Measurements from ENCODE around the gene C12orf75.
"Not testable (repeated sequence)": the region's sequence is repeated elsewhere in the genome, so short reads cannot be mapped to it uniquely, and the experiment has no call there.

The C12orf75 gene

GRCh38 chr12:105294886-105295479 is 35.5 kb upstream of the C12orf75 start:
- H3K27ac ChIP-seq (ENCODE audit: low read length), result no peak overlapping the region
- peaks cover 20% of the 10 kb centered on the region for H3K4me1 ChIP-seq (ENCODE audit: control insufficient read depth, low read depth, low read length)
- H3K27me3 ChIP-seq (ENCODE audit: control insufficient read depth, insufficient read depth, low read length), result no peaks in the 10 kb centered on the region
- peaks cover 3% of the 10 kb centered on the region for H3K9me3 ChIP-seq (ENCODE audit: control insufficient read depth, low read depth, low read length)
- no peak overlapping the region for H3K9ac ChIP-seq (ENCODE audit: low read length)
- H3K4me3 ChIP-seq (ENCODE audit: low read length), result no peak overlapping the region
- H3K36me3 ChIP-seq (ENCODE audit: control insufficient read depth, low read depth, low read length), result no peaks in the 10 kb centered on the region

GRCh38 chr12:105296116-105297089 is 34.1 kb upstream of the C12orf75 start:
- H3K4me3 ChIP-seq (ENCODE audit: low read length), result no peak overlapping the region
- peaks cover 3% of the 10 kb centered on the region for H3K9me3 ChIP-seq (ENCODE audit: control insufficient read depth, low read depth, low read length)
- no peaks in the 10 kb centered on the region for H3K36me3 ChIP-seq (ENCODE audit: control insufficient read depth, low read depth, low read length)
- no peak overlapping the region for H3K9ac ChIP-seq (ENCODE audit: low read length)
- H3K27me3 ChIP-seq (ENCODE audit: control insufficient read depth, insufficient read depth, low read length), result no peaks in the 10 kb centered on the region
- peaks cover 20% of the 10 kb centered on the region for H3K4me1 ChIP-seq (ENCODE audit: control insufficient read depth, low read depth, low read length)
- H3K27ac ChIP-seq (ENCODE audit: low read length), result no peak overlapping the region

DNA sequence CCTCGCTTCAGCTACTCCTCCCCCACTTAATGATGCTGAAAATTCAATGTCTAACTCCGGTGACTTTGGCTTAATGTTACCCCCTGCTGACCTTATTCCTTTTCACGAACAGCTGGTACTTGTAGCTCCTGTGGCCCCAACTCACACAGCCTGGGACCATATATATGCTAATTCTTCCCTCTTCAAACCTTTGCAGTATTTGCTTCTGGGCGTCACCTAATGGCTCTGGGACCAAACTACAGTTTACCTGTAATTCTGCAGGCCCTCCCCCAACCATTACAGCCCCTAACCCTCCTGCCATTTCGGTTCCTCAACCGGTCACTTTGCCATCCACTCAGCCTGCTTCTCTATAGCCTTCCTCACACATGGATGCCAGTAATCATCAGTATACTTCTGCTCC is 29.6 kb upstream of the C12orf75 start:
- H3K27ac ChIP-seq (ENCODE audit: low read length), result no peak overlapping the region
- no peaks in the 10 kb centered on the region for H3K27me3 ChIP-seq (ENCODE audit: control insufficient read depth, insufficient read depth, low read length)
- no peak overlapping the region for H3K9ac ChIP-seq (ENCODE audit: low read length)
- peaks cover 3% of the 10 kb centered on the region for H3K9me3 ChIP-seq (ENCODE audit: control insufficient read depth, low read depth, low read length)
- H3K36me3 ChIP-seq (ENCODE audit: control insufficient read depth, low read depth, low read length), result no peaks in the 10 kb centered on the region
- peaks cover 11% of the 10 kb centered on the region for H3K4me1 ChIP-seq (ENCODE audit: control insufficient read depth, low read depth, low read length)
- H3K4me3 ChIP-seq (ENCODE audit: low read length), result no peak overlapping the region

GRCh38 chr12:105301696-105302095 is 28.8 kb upstream of the C12orf75 start:
- H3K36me3 ChIP-seq (ENCODE audit: control insufficient read depth, low read depth, low read length), result no peaks in the 10 kb centered on the region
- no peaks in the 10 kb centered on the region for H3K27me3 ChIP-seq (ENCODE audit: control insufficient read depth, insufficient read depth, low read length)
- no peak overlapping the region for H3K9ac ChIP-seq (ENCODE audit: low read length)
- H3K27ac ChIP-seq (ENCODE audit: low read length), result no peak overlapping the region
- H3K4me1 ChIP-seq (ENCODE audit: control insufficient read depth, low read depth, low read length), result peaks cover 2% of the 10 kb centered on the region
- peaks cover 3% of the 10 kb centered on the region for H3K9me3 ChIP-seq (ENCODE audit: control insufficient read depth, low read depth, low read length)
- no peak overlapping the region for H3K4me3 ChIP-seq (ENCODE audit: low read length)

- H3K4me3 ChIP-seq (ENCODE audit: low read length); H3K27me3 ChIP-seq (ENCODE audit: control insufficient read depth, insufficient read depth, low read length); H3K4me1 ChIP-seq (ENCODE audit: control insufficient read depth, low read depth, low read length); H3K9me3 ChIP-seq (ENCODE audit: control insufficient read depth, low read depth, low read length); H3K9ac ChIP-seq (ENCODE audit: low read length); H3K27ac ChIP-seq (ENCODE audit: low read length); H3K36me3 ChIP-seq (ENCODE audit: control insufficient read depth, low read depth, low read length): not testable (repeated sequence)
These were observed 27.5 kb upstream of the C12orf75 start for GRCh38 chr12:105302986-105303385.

DNA sequence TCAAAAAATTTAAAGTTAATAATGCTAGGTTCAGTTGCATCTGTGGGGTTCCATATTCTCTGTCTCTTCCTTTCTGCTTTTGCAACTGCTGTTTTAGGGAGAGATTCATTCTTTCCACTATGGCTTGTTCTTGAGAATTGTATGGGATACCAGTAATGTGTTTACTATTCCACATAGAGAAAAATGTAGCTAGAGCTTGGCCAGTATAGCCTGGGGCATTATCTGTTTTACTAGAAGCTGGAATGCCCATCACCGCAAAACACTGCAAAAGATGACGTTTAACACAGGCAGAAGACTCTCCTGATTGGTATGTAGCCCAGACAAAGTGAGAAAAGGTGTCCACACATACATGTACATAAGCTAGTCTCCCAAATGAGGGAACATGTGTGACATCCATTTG is 25.9 kb upstream of the C12orf75 start:
- H3K4me3 ChIP-seq (ENCODE audit: low read length); H3K9me3 ChIP-seq (ENCODE audit: control insufficient read depth, low read depth, low read length); H3K27me3 ChIP-seq (ENCODE audit: control insufficient read depth, insufficient read depth, low read length): not testable (repeated sequence)

DNA sequence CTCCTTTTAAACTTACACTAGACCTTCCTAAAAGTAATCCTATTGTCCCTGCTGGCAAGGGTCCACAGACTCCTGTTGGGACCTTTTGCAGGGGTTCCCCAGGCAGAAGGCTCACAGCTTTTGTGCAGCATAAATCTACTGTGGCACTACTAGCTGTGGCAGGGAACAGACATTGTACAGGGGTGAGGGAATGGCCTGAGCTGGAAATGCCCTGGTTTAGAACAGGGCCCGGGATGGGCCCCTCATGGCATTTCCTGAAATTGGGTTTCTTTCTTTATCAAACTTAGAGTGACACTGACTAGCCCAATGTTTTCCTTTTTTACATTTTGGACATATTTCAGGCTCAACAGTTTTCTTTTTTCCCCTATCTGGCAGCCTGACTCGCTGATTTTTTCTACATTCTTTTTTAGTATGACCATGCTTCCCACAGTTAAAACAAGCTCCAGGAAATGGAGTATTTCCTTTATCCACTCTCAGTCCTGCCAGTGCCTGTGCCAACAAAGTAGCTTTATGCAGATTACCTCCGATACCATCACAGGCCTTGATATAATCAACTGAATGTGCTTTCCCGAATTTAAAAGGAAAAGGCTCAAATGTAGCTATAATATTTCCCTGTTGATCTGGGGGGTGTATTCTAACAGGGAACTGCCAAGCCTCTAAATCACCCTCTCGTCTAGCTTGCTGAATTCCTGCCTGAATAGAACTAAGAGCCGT is 22.7 kb upstream of the C12orf75 start:
- not testable (repeated sequence) for H3K27ac ChIP-seq (ENCODE audit: low read length); H3K27me3 ChIP-seq (ENCODE audit: control insufficient read depth, insufficient read depth, low read length); H3K9me3 ChIP-seq (ENCODE audit: control insufficient read depth, low read depth, low read length); H3K36me3 ChIP-seq (ENCODE audit: control insufficient read depth, low read depth, low read length); H3K4me1 ChIP-seq (ENCODE audit: control insufficient read depth, low read depth, low read length); H3K9ac ChIP-seq (ENCODE audit: low read length); H3K4me3 ChIP-seq (ENCODE audit: low read length)

More for the DNA sequence above, 25.9 kb upstream of the C12orf75 start:
- not testable (repeated sequence) for H3K9ac ChIP-seq (ENCODE audit: low read length); H3K27ac ChIP-seq (ENCODE audit: low read length); H3K36me3 ChIP-seq (ENCODE audit: control insufficient read depth, low read depth, low read length); H3K4me1 ChIP-seq (ENCODE audit: control insufficient read depth, low read depth, low read length)

- not testable (repeated sequence) for H3K27ac ChIP-seq (ENCODE audit: low read length); H3K9me3 ChIP-seq (ENCODE audit: control insufficient read depth, low read depth, low read length); H3K4me3 ChIP-seq (ENCODE audit: low read length); H3K36me3 ChIP-seq (ENCODE audit: control insufficient read depth, low read depth, low read length); H3K9ac ChIP-seq (ENCODE audit: low read length); H3K4me1 ChIP-seq (ENCODE audit: control insufficient read depth, low read depth, low read length); H3K27me3 ChIP-seq (ENCODE audit: control insufficient read depth, insufficient read depth, low read length)
These were observed 21.7 kb upstream of the C12orf75 start for GRCh38 chr12:105308839-105309238.

DNA sequence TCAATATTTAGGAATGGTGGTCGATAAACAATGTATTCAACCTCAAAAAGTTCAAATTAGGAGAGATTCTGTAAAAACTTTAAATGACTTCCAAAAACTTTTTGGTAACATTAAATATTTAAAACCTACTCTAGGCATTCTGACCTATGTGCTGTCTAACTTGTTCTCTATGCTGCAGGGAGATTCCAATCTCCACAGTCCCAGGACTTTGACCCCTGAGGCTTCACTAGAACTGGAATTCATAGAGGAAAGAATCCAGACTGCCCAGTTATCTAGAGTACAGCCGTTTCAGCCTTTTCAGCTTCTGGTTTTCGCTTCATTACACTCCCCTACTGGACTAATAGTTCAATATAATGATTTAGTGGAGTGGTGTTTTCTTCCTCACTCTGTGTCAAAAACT is 21.1 kb upstream of the C12orf75 start:
- H3K36me3 ChIP-seq (ENCODE audit: control insufficient read depth, low read depth, low read length); H3K27ac ChIP-seq (ENCODE audit: low read length); H3K9ac ChIP-seq (ENCODE audit: low read length); H3K9me3 ChIP-seq (ENCODE audit: control insufficient read depth, low read depth, low read length); H3K27me3 ChIP-seq (ENCODE audit: control insufficient read depth, insufficient read depth, low read length); H3K4me3 ChIP-seq (ENCODE audit: low read length); H3K4me1 ChIP-seq (ENCODE audit: control insufficient read depth, low read depth, low read length): not testable (repeated sequence)

GRCh38 chr12:105310476-105311085 is 19.9 kb upstream of the C12orf75 start:
- H3K27me3 ChIP-seq (ENCODE audit: control insufficient read depth, insufficient read depth, low read length); H3K27ac ChIP-seq (ENCODE audit: low read length); H3K9ac ChIP-seq (ENCODE audit: low read length); H3K4me1 ChIP-seq (ENCODE audit: control insufficient read depth, low read depth, low read length); H3K4me3 ChIP-seq (ENCODE audit: low read length); H3K36me3 ChIP-seq (ENCODE audit: control insufficient read depth, low read depth, low read length): not testable (repeated sequence)
- H3K9me3 ChIP-seq (ENCODE audit: control insufficient read depth, low read depth, low read length), result peaks cover 13% of the 10 kb centered on the region

DNA sequence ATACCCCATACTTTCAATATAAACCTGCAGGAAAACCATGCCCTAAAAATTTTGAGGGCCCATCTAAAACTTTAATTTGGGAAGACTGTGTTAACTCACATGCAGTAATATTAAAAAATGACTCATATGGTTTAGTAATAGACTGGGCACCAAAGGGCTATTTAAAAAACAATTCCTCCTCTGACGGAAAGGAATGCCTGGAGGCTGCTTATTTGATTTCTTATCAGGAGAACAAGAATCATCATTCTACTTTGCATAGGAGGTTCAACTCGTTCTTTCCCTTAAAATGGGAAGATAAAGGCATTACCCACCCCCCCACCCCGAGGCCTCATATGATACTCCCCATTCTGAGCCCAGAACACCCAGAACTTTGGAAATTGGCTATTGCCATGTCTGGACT is 18.6 kb upstream of the C12orf75 start:
- H3K27me3 ChIP-seq (ENCODE audit: control insufficient read depth, insufficient read depth, low read length); H3K9ac ChIP-seq (ENCODE audit: low read length); H3K27ac ChIP-seq (ENCODE audit: low read length); H3K36me3 ChIP-seq (ENCODE audit: control insufficient read depth, low read depth, low read length); H3K4me1 ChIP-seq (ENCODE audit: control insufficient read depth, low read depth, low read length); H3K4me3 ChIP-seq (ENCODE audit: low read length): not testable (repeated sequence)
- peaks cover 13% of the 10 kb centered on the region for H3K9me3 ChIP-seq (ENCODE audit: control insufficient read depth, low read depth, low read length)

All from iPS-18a (cell line).